ENCODE results near the gene LRP5.

The LRP5 gene

DNA sequence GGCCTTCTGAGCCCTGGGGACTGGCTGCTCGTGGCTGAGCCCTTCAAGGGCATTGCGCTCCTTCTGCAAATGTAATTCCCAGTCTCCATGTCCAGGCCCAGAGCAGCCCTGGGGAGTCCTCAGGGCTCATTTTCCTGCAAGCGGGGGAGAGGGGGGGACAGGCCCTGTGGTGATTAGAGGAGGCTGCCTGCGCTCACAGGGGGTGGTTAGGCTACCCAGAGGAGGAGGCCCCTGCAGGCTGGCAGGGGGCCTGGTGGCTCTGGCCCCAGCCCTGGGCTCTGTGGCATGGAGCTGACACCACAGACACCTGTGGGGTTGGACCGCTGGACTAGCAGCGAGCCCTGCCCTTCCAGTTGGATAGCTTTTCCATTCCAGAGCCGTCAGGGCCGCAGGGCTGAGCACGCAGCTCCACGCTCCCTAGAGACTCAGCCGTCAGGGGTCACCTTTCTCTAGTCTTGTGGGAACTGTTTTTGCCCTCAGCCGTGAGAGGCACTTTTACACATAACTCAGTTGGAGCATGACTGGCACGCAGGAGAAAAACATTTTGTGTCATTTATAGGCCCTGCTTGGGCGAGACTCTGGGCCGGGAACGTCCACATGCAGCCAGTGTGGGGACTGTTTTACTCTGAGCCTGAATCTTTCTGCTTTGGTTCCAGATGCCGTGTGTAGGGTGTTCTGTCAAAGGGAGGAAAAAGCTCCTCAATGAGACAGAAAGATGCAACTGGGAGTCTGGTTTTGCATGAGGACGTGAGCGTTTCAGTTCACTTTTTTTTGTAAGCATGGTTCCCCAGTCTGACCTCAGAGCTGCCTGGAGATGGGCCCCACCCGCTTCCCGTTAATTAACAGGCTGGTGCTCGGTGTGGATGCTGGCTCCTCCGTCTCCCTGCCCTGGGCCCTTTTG, 58.1 kb downstream of the LRP5 start:
- no peak for DNase-seq (ENCODE audit: low read depth)
- TF ChIP-seq MYC (IDR thresholded peaks at IDR 0.05; ENCODE audit: low read depth, low read length) (no peak), POLR2A (IDR thresholded peaks at IDR 0.05; ENCODE audit: extremely low read depth, insufficient read length) (no peak)
- TF ChIP-seq, protein P1, sequence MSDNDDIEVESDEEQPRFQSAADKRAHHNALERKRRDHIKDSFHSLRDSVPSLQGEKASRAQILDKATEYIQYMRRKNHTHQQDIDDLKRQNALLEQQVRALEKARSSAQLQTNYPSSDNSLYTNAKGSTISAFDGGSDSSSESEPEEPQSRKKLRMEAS (IDR thresholded peaks at IDR 0.05; ENCODE audit: low read depth, low read length) = no peak
- TF ChIP-seq, protein P2, sequence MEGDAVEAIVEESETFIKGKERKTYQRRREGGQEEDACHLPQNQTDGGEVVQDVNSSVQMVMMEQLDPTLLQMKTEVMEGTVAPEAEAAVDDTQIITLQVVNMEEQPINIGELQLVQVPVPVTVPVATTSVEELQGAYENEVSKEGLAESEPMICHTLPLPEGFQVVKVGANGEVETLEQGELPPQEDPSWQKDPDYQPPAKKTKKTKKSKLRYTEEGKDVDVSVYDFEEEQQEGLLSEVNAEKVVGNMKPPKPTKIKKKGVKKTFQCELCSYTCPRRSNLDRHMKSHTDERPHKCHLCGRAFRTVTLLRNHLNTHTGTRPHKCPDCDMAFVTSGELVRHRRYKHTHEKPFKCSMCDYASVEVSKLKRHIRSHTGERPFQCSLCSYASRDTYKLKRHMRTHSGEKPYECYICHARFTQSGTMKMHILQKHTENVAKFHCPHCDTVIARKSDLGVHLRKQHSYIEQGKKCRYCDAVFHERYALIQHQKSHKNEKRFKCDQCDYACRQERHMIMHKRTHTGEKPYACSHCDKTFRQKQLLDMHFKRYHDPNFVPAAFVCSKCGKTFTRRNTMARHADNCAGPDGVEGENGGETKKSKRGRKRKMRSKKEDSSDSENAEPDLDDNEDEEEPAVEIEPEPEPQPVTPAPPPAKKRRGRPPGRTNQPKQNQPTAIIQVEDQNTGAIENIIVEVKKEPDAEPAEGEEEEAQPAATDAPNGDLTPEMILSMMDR (IDR thresholded peaks at IDR 0.05; ENCODE audit: low read depth, low read length) = no peak
- no peak overlapping the region for H3K4me3 ChIP-seq (ENCODE audit: low read depth, low read length)

DNA sequence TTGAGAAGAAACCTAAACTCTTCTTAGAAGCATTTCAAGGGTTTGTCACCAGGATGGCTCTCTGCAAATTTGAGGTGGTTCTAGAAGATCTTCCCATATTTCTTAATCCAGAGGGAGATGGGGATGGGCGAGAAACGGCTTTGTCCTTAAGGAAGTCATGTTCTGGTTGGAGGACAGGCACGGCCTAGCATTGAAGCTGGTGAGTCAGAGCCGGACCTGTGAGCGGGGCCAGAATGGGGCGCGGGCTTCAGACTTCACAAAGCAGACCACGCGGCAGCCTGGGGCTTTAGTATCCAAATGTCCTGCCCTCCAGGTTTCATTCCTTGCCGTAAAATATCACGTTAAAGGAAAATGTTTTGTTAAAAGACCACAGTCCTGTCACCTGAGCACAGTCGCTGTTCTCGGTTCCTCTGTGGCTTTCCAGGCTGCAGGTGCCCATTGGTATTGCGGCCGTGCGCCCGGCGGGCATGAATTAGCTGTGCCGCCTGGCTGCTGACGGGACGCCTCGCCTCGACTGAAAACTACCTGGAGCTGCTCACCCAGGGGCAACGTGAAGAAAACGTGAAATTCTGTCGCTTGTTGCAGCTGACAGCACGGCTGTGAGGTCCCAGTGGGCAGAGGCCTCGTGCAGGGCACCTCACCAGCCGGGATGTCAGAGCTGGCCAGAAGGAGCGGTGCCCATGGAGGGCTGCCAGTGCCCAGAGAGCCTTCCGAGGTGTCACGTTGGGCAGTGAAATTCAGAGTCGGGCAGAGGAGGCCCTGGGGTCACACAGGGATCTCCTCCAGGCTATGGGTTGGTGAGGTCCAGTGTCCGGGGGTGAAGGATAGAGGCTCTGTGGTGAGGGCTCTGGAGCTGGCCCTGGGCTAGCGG, 59.0 kb downstream of the LRP5 start:
- TF ChIP-seq, protein P2 (IDR thresholded peaks at IDR 0.05; ENCODE audit: low read depth, low read length) = no peak
- TF ChIP-seq, protein P1 (IDR thresholded peaks at IDR 0.05; ENCODE audit: low read depth, low read length) = no peak
- TF ChIP-seq POLR2A (IDR thresholded peaks at IDR 0.05; ENCODE audit: extremely low read depth, insufficient read length) = no peak
- TF ChIP-seq MYC (IDR thresholded peaks at IDR 0.05; ENCODE audit: low read depth, low read length) = no peak
- no peak overlapping the region for H3K4me3 ChIP-seq (ENCODE audit: low read depth, low read length)
- DNase-seq (ENCODE audit: low read depth) = no peak

DNA sequence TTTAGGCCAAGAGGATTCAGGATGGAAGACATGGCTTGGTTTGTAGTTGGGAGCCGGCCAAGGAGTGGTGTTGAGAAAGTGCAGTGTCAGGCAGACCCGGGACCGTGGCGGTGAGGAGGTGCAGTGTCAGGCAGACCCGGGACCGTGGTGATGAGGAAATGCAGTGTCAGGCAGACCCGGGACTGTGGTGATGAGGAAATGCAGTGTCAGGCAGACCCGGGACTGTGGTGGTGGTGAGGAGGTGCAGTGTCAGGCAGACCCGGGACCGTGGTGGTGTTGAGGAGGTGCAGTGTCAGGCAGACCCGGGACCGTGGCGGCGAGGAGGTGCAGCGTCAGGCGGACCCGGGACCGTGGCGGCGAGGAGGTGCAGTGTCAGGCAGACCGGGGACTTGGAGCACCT, 59.7 kb downstream of the LRP5 start:
- DNase-seq (ENCODE audit: low read depth) = no peak
- TF ChIP-seq, protein P2 (IDR thresholded peaks at IDR 0.05; ENCODE audit: low read depth, low read length) = no peak
- TF ChIP-seq, protein P1 (IDR thresholded peaks at IDR 0.05; ENCODE audit: low read depth, low read length) = no peak
- TF ChIP-seq POLR2A (IDR thresholded peaks at IDR 0.05; ENCODE audit: extremely low read depth, insufficient read length) = no peak
- no peak for TF ChIP-seq MYC (IDR thresholded peaks at IDR 0.05; ENCODE audit: low read depth, low read length)
- no peak overlapping the region for H3K4me3 ChIP-seq (ENCODE audit: low read depth, low read length)

DNA sequence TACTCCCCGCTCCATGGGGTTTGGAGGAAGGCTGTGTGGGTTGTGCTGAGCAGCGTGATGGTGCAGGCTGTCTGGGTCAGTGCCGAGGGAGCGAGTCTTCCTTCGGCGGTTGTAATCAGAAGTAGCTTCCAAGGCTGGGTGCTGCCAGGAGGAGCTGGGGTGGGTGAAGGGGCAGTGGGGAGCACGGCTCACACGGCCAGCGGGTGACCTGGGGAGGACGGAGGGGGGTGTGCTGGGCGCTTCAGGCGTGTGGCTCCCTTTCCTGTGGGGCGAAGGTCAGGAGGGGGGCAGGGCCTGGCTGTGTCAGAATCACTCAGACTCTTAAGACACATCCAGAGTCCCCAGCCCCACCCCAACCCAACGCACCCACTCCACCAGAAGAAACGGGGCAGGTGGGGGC, 60.2 kb downstream of the LRP5 start:
- DNase-seq (ENCODE audit: low read depth) = no peak
- no peak overlapping the region for H3K4me3 ChIP-seq (ENCODE audit: low read depth, low read length)
- TF ChIP-seq, protein P1 (IDR thresholded peaks at IDR 0.05; ENCODE audit: low read depth, low read length) = no peak
- TF ChIP-seq POLR2A (IDR thresholded peaks at IDR 0.05; ENCODE audit: extremely low read depth, insufficient read length) (no peak), MYC (IDR thresholded peaks at IDR 0.05; ENCODE audit: low read depth, low read length) (no peak)
- TF ChIP-seq, protein P2 (IDR thresholded peaks at IDR 0.05; ENCODE audit: low read depth, low read length) = no peak

DNA sequence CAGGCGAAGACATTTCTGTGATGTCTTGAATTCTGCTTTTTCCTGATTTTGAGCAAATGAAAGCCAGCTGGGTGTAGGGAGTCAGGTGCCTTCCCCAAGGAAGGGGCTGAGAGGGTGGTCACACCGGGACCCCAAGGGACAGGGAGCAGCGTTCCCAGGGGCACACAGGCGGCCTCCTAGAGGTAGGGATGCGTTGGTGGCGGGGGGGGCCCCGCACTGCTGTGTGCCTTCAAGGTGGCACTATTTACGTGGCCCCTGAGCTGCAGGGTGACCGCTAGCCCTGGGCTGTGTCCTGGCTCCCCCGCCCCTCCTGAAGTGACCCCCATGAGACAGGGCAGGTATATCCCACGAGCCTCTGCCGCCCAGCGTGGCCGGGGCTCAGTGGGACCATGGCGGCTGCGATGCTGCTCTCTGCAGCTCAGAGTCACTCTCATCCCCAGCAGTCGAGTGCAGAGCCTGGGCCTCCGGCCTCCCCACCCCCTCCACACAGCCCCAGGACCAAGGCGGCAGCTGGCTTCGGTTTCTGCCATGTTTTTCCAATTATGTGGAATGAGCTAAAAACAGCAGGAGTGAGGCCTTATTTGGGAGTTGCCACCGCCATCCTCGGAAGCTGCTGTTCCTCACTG, 60.9 kb downstream of the LRP5 start:
- no peak overlapping the region for H3K4me3 ChIP-seq (ENCODE audit: low read depth, low read length)
- no peak for DNase-seq (ENCODE audit: low read depth)
- TF ChIP-seq MYC (IDR thresholded peaks at IDR 0.05; ENCODE audit: low read depth, low read length) (no peak), POLR2A (IDR thresholded peaks at IDR 0.05; ENCODE audit: extremely low read depth, insufficient read length) (no peak)
- TF ChIP-seq, protein P1 (IDR thresholded peaks at IDR 0.05; ENCODE audit: low read depth, low read length) = no peak
- TF ChIP-seq, protein P2 (IDR thresholded peaks at IDR 0.05; ENCODE audit: low read depth, low read length) = no peak
